Astrocyte of the spinal cord (primary cell): ENCODE measurements around the gene ABCF2.
A peak's percentile ranks its signal among the peaks of the same experiment; 100 is the strongest.

Experiments used
- DNase-seq: peaks from one replicate; pipeline ENCODE4 v3.0.0; 2011; ENCODE audit warnings: low read depth, low spot score
- H3K4me3 ChIP-seq: 2 replicates; pipeline ENCODE4 v1.5.1; 2011; ENCODE audit warnings: low read depth, mild to moderate bottlenecking, low read length, moderate library complexity
- in situ Hi-C: cut with HindIII; loops from 2 replicates; pipeline ENCODE4 v1.10.0; 2017; ENCODE audit warnings: low sequenced_read_pairs
- TF ChIP-seq, protein P1 (sequence below): IDR thresholded peaks from 2 replicates; pipeline ENCODE4 v1.5.1; 2012; ENCODE audit warnings: low read depth, mild to moderate bottlenecking, low read length, inconsistent platforms

Gene ABCF2

GRCh38 chr7:151226875-151227782 is at the start of gene ABCF2:
Gene ABCF2 (minus strand): TSS chr7:151227205. CDS start chr7:151226458, 747 bp downstream.
- TF ChIP-seq, protein P1, sequence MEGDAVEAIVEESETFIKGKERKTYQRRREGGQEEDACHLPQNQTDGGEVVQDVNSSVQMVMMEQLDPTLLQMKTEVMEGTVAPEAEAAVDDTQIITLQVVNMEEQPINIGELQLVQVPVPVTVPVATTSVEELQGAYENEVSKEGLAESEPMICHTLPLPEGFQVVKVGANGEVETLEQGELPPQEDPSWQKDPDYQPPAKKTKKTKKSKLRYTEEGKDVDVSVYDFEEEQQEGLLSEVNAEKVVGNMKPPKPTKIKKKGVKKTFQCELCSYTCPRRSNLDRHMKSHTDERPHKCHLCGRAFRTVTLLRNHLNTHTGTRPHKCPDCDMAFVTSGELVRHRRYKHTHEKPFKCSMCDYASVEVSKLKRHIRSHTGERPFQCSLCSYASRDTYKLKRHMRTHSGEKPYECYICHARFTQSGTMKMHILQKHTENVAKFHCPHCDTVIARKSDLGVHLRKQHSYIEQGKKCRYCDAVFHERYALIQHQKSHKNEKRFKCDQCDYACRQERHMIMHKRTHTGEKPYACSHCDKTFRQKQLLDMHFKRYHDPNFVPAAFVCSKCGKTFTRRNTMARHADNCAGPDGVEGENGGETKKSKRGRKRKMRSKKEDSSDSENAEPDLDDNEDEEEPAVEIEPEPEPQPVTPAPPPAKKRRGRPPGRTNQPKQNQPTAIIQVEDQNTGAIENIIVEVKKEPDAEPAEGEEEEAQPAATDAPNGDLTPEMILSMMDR: no peak
- in situ Hi-C loops: no loop called here
- DNase-seq: peak; percentile 100
- H3K4me3 ChIP-seq: peak within 1 kb of the TSS; percentile 91

DNA sequence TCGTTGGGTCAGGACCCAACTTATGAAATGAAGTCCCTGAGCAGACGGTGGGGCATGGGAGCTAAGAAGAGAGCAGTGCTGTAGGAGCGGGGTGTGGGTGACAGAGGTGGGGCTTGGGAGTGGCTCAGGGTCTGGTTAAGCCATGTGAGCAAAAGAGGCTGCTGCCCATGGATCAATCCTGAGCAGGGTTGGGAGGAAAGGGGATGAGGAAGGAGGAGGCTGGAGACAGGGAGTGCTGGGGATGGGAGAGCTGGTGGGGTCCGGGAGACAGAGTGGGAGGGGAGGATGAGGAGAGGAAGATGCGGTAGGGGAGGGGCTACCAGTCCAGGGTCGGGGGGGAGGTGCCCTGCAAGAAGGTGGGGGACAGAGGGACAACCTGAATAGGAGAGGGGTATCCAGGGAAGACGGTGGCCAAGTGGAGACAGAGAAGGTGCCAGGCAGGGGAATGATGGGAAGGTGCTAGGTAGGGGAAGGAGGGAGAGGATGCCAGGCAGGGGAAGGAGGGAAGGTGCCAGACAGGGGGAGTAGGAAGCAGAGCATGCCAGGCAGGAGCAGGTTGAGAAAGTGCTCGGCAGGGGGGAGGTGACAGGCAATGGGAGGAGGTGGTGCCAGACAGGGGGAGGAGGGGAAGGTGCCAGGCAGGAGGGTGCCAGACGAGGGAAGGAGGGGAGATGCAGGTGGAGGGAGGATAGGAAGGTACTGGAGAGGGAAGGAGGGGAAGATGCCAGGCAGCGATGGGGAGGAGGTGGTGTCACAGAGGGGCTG is 49.0 kb upstream of the ABCF2 start:
- in situ Hi-C loops: no loop called here
- TF ChIP-seq, protein P1: no peak
- no peak overlapping the region for H3K4me3 ChIP-seq
- DNase-seq: no peak

- TF ChIP-seq, protein P1: no peak
- in situ Hi-C loops: no loop called here
- DNase-seq: no peak
- no peak overlapping the region for H3K4me3 ChIP-seq
Measured at GRCh38 chr7:151274936-151275812, 48.2 kb upstream of the ABCF2 start.

GRCh38 chr7:151274396-151274795 is 47.4 kb upstream of the ABCF2 start:
- in situ Hi-C loops: no loop called here
- TF ChIP-seq, protein P1: no peak
- DNase-seq: no peak
- no peak overlapping the region for H3K4me3 ChIP-seq

GRCh38 chr7:151273651-151274390 is 46.8 kb upstream of the ABCF2 start:
- no peak for DNase-seq
- TF ChIP-seq, protein P1: no peak
- in situ Hi-C loops: no loop called here
- no peak overlapping the region for H3K4me3 ChIP-seq

- no peak overlapping the region for H3K4me3 ChIP-seq
Measured at GRCh38 chr7:151272877-151273276, 45.9 kb upstream of the ABCF2 start.

More at GRCh38 chr7:151272877-151273276, 45.9 kb upstream of the ABCF2 start:
- no peak for DNase-seq
- TF ChIP-seq, protein P1: no peak
- in situ Hi-C loops: no loop called here
